Large intestine (tissue), 3 donors: ENCODE measurements around the gene CSF1R. TPM values are rescaled to one million over a fixed set of nuclear protein-coding genes. Genes with fewer than 3 reads are reported as not detected.

ENCODE experiments used
- DNase-seq, 2 donors: peaks; one replicate each; pipeline versions ENCODE4 v3.0.0 to v3.0.0-alpha.2; 2013
- H3K27ac ChIP-seq: one replicate; pipeline ENCODE4 v1.5.1; 2013; ENCODE audit warnings: low read length
- H3K27me3 ChIP-seq: 2 replicates; pipeline ENCODE4 v1.6.1; 2013; ENCODE audit warnings: low read length; ENCODE audit not compliant: control insufficient read depth, insufficient read depth
- H3K36me3 ChIP-seq: 2 replicates; pipeline ENCODE4 v1.6.1; 2013; ENCODE audit warnings: low read length; ENCODE audit not compliant: control insufficient read depth, insufficient read depth
- H3K4me1 ChIP-seq: one replicate; pipeline ENCODE4 v1.6.1; 2013; ENCODE audit warnings: low read length; ENCODE audit not compliant: control insufficient read depth, insufficient read depth
- H3K4me3 ChIP-seq: one replicate; pipeline ENCODE4 v1.5.1; 2013; ENCODE audit warnings: low read length
- H3K9me3 ChIP-seq: one replicate; pipeline ENCODE4 v1.6.1; 2013; ENCODE audit warnings: mild to moderate bottlenecking, low read depth, low read length, moderate library complexity; ENCODE audit not compliant: control insufficient read depth
- WGBS: methylation state at CpG from one replicate; pipeline ENCODE4 v1.1.5; 2013; ENCODE audit warnings: low lambda C conversion rate; ENCODE audit not compliant: insufficient coverage; 5-methylcytosine and 5-hydroxymethylcytosine counted together
- polyA plus RNA-seq: library from polyadenylated mRNA; unstranded; fragments of 120-200 nt; gene quantifications from one replicate; pipeline ENCODE4 v1.2.1, GENCODE V29; 2013

CSF1R gene
- polyA plus RNA-seq, 1 donor = 31.0 TPM

- Histone ChIP-seq H3K4me1 (no peaks in the 10 kb centered on the region), H3K36me3 (no peaks in the 10 kb centered on the region), H3K27me3 (no peaks in the 10 kb centered on the region), H3K27ac (no peak overlapping the region), H3K9me3 (no peaks in the 10 kb centered on the region), H3K4me3 (no peak overlapping the region)
- DNase-seq = no peak
- WGBS = no CpG with 5 or more reads among the region's 15 CpGs
Measured at GRCh38 chr5:150080696-150081435, 5.5 kb downstream of the CSF1R start.

- Histone ChIP-seq H3K9me3 (no peaks in the 10 kb centered on the region), H3K4me3 (no peak overlapping the region), H3K27me3 (no peaks in the 10 kb centered on the region), H3K36me3 (no peaks in the 10 kb centered on the region), H3K4me1 (no peaks in the 10 kb centered on the region), H3K27ac (no peak overlapping the region)
- WGBS = no CpG with 5 or more reads among the region's 19 CpGs
- no peak for DNase-seq
Measured at GRCh38 chr5:150079909-150080461, 6.4 kb downstream of the CSF1R start.

- no peaks in the 10 kb centered on the region for H3K9me3 ChIP-seq
- no peak overlapping the region for H3K27ac ChIP-seq
- WGBS = no CpG with 5 or more reads among the region's 7 CpGs
- no peaks in the 10 kb centered on the region for H3K27me3 ChIP-seq
- no peak for DNase-seq
- H3K4me1 ChIP-seq = no peaks in the 10 kb centered on the region
- no peak overlapping the region for H3K4me3 ChIP-seq
- H3K36me3 ChIP-seq = no peaks in the 10 kb centered on the region
Measured at GRCh38 chr5:150078802-150079689, 7.3 kb downstream of the CSF1R start.

DNA sequence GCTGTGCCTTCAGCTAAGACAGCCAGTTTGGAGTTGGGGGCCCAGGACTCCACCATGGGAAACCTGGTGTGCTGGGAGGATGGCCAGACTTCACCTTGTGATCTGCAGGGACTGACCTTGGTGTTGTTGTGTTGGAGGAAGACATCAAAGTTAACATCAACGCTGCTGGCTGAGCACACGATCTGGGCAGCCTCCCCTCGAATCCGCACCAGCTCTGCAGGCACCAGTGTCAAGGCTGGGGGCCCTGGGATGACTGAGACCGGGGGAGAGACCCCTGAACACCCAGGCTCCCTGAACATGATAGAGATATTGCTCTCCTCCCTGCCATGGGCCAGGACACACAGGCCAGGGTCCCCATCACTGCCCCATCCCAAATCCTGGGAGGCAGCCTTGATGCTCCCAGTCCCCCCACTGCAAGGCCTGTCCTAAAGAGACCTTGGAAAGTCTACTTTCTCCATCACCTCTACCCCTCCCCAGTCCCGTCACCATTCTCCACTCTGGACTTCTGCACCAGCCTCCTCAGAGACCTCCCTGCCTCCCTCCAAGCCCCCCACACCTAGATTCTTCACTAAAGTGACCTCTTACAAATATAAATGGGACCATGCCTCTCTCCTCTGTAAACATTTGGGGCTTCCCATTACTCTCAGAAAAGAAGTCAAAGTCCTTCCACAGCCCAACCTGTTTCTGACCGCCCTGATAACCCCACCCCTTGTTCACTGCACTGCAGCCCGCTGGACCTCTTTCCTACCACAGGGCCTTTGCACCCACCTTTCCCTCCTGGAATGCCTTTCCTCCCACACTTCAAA is 8.2 kb downstream of the CSF1R start:
- no peak overlapping the region for H3K27ac ChIP-seq
- H3K36me3 ChIP-seq = no peaks in the 10 kb centered on the region
- no peak overlapping the region for H3K4me3 ChIP-seq
- H3K9me3 ChIP-seq = no peaks in the 10 kb centered on the region
- H3K4me1 ChIP-seq = no peaks in the 10 kb centered on the region
- WGBS = 100% methylated on average over 1 of the region's 8 CpGs
- no peak for DNase-seq
- no peaks in the 10 kb centered on the region for H3K27me3 ChIP-seq

DNA sequence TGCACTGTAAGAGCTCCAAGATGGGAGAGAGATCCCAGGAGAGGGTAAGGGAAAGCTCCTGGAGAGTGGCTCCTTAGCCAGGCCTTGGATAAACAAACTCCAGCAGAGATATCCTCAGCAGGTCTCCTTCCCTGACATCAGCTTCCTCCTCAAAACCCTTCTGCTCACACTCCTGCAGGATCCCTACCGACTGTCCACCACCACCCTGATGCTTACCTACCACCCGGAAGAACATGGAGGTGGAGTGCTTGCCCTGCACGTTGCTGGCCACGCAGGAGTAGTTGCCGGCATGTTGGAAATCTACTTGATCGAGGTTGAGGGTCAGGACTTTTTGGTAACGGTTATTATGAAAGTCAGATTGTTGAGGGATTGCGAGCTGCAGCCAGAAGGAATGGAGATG is 9.3 kb downstream of the CSF1R start:
- H3K9me3 ChIP-seq = no peaks in the 10 kb centered on the region
- no peak overlapping the region for H3K4me3 ChIP-seq
- H3K27me3 ChIP-seq = no peaks in the 10 kb centered on the region
- DNase-seq = no peak
- H3K36me3 ChIP-seq = no peaks in the 10 kb centered on the region
- H3K27ac ChIP-seq = no peak overlapping the region
- no CpG with 5 or more reads among the region's 8 CpGs for WGBS
- H3K4me1 ChIP-seq = no peaks in the 10 kb centered on the region

DNA sequence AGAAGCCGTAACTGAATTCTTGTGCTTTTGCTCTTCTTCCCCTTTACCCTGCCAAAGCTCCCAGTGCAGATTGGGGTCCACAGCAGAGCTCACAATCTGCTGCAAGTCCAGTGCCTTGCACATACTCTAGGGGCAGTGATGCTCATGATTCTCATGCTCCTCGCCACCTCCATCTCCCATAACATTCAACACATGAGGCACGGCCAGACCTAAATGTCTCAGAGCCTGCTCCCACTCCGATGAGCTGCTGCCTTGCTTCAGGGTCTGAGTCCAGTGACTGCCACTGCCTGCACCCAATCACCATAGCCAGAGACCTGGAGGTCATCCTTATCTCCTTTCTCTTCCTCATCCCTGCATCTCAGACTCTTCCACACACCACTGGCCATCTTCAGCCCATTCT is 10.5 kb downstream of the CSF1R start:
- Histone ChIP-seq H3K36me3 (no peaks in the 10 kb centered on the region), H3K27me3 (no peaks in the 10 kb centered on the region), H3K9me3 (no peaks in the 10 kb centered on the region), H3K4me3 (no peak overlapping the region), H3K4me1 (no peaks in the 10 kb centered on the region), H3K27ac (no peak overlapping the region)
- no CpG with 5 or more reads among the region's 4 CpGs for WGBS
- DNase-seq = no peak

GRCh38 chr5:150075233-150075632 is 11.1 kb downstream of the CSF1R start:
- Histone ChIP-seq H3K27me3 (no peaks in the 10 kb centered on the region), H3K36me3 (no peaks in the 10 kb centered on the region), H3K4me3 (no peak overlapping the region), H3K9me3 (no peaks in the 10 kb centered on the region), H3K4me1 (no peaks in the 10 kb centered on the region), H3K27ac (no peak overlapping the region)
- no peak for DNase-seq
- no CpG with 5 or more reads among the region's 4 CpGs for WGBS

DNA sequence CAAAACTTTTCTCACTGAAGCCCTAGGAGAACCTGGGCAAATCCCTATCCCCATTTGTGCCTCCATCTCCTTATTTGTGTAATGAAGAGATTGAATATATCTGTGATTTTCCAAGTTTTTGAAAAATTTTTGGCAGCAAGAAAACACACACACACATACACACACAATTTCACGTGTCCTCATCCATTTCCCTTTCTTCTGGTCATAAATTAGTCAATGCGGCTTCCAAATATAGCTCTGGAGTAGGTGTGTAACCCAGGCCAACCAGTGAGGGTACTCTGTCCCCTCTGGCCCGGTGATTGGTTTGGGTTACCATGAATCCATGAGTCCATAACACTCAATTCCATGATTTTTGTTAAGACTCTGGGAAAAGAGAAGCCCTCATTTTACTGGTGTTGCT is 12.7 kb downstream of the CSF1R start:
- Histone ChIP-seq H3K4me3 (no peak overlapping the region), H3K9me3 (no peaks in the 10 kb centered on the region), H3K4me1 (no peaks in the 10 kb centered on the region), H3K27me3 (no peaks in the 10 kb centered on the region), H3K36me3 (no peaks in the 10 kb centered on the region), H3K27ac (no peak overlapping the region)
- no CpG with 5 or more reads among the region's 3 CpGs for WGBS
- no peak for DNase-seq

DNA sequence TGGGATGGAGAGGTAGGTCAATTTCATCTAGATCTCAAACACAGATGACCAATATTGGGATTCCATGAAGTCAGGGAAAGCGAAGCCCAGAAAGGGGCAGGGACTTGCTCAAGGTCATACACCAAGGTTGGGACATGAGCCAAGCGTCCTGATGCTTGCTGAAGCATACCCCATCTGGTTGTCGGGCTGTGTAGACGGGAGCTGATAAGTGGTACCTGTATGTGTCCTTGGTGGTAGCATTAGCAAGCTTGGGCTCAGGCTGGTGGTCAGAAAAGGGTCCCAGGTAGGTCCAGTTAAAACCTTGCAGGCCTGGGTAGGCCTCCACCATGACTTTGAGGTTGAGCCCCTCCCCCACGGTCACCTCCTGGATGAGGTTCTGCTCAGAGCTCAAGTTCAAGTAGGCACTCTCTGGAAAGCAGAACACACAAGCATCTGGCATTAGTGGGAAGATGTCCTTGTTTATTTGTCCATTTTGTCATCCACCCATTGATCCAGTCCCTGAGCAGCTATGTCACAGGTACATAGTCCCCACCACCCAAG is 13.2 kb downstream of the CSF1R start:
- no peaks in the 10 kb centered on the region for H3K36me3 ChIP-seq
- no CpG with 5 or more reads among the region's 5 CpGs for WGBS
- H3K27ac ChIP-seq = no peak overlapping the region
- no peaks in the 10 kb centered on the region for H3K9me3 ChIP-seq
- H3K4me1 ChIP-seq = no peaks in the 10 kb centered on the region
- no peaks in the 10 kb centered on the region for H3K27me3 ChIP-seq
- no peak overlapping the region for H3K4me3 ChIP-seq
- no peak for DNase-seq

- no peak for DNase-seq
- Histone ChIP-seq H3K9me3 (no peaks in the 10 kb centered on the region), H3K27ac (no peak overlapping the region), H3K4me3 (no peak overlapping the region), H3K36me3 (no peaks in the 10 kb centered on the region), H3K27me3 (no peaks in the 10 kb centered on the region), H3K4me1 (no peaks in the 10 kb centered on the region)
- 80% methylated on average over 1 of the region's 3 CpGs for WGBS
Measured at GRCh38 chr5:150070821-150071220, 15.5 kb downstream of the CSF1R start.
